ENCODE data around the gene TIGD6.

Gene TIGD6

DNA sequence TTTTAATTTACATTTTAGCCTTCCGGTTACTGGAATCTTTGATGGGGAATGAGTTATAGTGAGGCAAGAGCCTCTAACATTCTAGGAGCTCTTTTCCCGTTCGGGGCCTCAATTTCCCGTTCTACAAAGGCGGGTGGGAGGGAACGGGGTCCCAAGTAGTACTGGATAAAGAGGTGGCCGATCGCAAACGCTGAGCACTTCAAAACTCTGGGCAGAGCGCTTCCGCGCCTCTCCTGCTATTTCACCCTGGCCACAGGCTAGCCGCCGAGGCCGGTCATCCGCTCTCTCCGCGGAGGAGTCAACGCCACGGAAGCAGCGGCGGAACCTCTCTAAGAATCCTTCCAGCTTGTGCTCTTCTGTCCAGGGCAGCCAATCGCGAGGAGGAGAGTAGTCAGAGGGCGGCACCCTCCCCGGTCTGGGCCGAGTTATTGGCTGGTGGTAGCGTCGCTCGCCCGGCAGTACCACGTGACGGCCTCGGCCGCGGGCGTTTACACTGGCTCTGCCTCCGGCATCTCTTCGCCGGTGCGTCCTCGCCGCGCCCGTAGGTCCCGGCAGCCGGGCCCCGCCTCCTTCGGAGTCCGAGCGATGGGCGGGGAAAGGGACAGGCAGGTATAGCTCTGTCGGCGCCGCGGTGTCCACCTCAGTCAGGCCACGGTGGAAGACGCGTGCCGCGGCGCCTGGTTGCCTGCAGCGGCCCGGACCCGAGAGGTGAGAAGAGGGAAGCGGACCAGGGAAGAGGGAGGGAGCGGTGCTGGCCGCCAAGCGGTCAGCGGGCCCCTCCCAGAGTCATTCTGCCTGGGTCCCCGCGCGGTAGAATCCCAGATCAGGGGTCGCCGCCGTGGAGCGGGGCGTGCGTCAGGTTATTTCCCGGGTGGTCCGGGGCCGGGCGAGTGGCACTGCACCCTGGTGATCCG lies 39.9 kb downstream of the TIGD6 start, which contains the start of gene SLC26A2 (continued):
- TF ChIP-seq, protein P1, sequence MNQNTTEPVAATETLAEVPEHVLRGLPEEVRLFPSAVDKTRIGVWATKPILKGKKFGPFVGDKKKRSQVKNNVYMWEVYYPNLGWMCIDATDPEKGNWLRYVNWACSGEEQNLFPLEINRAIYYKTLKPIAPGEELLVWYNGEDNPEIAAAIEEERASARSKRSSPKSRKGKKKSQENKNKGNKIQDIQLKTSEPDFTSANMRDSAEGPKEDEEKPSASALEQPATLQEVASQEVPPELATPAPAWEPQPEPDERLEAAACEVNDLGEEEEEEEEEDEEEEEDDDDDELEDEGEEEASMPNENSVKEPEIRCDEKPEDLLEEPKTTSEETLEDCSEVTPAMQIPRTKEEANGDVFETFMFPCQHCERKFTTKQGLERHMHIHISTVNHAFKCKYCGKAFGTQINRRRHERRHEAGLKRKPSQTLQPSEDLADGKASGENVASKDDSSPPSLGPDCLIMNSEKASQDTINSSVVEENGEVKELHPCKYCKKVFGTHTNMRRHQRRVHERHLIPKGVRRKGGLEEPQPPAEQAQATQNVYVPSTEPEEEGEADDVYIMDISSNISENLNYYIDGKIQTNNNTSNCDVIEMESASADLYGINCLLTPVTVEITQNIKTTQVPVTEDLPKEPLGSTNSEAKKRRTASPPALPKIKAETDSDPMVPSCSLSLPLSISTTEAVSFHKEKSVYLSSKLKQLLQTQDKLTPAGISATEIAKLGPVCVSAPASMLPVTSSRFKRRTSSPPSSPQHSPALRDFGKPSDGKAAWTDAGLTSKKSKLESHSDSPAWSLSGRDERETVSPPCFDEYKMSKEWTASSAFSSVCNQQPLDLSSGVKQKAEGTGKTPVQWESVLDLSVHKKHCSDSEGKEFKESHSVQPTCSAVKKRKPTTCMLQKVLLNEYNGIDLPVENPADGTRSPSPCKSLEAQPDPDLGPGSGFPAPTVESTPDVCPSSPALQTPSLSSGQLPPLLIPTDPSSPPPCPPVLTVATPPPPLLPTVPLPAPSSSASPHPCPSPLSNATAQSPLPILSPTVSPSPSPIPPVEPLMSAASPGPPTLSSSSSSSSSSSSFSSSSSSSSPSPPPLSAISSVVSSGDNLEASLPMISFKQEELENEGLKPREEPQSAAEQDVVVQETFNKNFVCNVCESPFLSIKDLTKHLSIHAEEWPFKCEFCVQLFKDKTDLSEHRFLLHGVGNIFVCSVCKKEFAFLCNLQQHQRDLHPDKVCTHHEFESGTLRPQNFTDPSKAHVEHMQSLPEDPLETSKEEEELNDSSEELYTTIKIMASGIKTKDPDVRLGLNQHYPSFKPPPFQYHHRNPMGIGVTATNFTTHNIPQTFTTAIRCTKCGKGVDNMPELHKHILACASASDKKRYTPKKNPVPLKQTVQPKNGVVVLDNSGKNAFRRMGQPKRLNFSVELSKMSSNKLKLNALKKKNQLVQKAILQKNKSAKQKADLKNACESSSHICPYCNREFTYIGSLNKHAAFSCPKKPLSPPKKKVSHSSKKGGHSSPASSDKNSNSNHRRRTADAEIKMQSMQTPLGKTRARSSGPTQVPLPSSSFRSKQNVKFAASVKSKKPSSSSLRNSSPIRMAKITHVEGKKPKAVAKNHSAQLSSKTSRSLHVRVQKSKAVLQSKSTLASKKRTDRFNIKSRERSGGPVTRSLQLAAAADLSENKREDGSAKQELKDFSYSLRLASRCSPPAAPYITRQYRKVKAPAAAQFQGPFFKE (tag by site-specific recombination; IDR thresholded peaks at IDR 0.05; ENCODE audit: borderline replicate concordance), result peak; percentile 59; the same call in 1 of the 2 replicates

DNA sequence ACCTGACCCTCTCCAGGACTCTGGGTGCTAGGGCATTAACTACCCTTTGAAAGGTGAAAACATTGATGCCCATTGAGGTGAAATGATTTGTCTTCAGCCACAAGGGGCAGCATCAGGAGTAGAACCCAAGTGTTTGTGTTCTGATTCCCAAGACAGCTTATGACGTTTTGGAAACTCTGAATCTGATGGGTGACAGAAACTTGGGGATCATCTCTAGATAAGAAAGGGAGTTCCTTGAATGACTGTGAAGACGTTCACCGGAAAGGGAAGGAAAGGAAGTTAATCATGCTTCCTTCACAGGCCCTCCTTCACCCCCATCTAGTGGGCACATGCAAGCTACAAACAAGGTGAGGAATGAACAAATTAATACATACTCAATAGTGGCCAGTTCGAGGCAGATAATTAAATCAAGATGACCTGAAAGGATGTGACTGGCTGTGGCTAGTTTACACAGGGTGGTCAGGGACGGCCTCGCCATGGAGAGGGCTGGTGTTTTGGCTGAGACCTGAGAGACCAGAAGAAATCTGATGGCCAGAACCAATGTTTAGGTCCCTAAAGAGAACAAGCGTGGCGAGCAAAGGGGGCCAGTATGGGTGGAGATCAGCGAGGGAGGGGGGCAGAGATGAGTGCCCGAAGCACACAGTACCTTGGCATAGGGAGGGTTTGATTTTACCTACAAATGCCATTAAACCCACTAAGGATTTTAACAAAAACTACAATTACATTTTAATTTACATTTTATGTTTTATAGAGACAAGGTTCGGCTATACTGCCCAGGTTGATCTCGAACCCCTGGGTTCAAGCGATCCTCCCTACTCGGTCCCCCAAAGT lies 40.8 kb downstream of the TIGD6 start:
- ChIA-PET POLR2A (interaction anchor here (0.6 to 2.8 kb wide), 25 partner anchors 9 to 514 kb away, joined by 3 to 14 read pairs (median 4); partner anchors contain the start of genes HMGXB3, TCOF1 and TIGD6), CTCF (interaction anchor here (0.8 to 6.8 kb wide), 20 partner anchors 9 to 340 kb away, joined by 3 to 175 read pairs (median 5); no protein-coding TSS in a partner anchor)
- H3K27ac ChIP-seq (ENCODE audit: extremely low read depth, low read depth, low read length), result peak overlapping the region; percentile 53; the same call in 1 of the 2 replicates
- peaks cover 0 to 2% of the 10 kb centered on the region in 2 experiments; a peak in 1 of 3 replicates for H3K36me3 ChIP-seq (ENCODE audit: control insufficient read depth in 2 of 2, insufficient read depth in 1 of 2, low read length in 2 of 2)
- peak overlapping the region; percentile 51 for H3K4me3 ChIP-seq (ENCODE audit: low read depth, low read length)
- H3K4me1 ChIP-seq (ENCODE audit: control insufficient read depth, insufficient read depth, low read length), result peaks cover 7% of the 10 kb centered on the region; the same call in 1 of the 2 replicates
- H3K9me3 ChIP-seq (ENCODE audit: control insufficient read depth, insufficient read depth, low read depth, low read length), result no peaks in the 10 kb centered on the region
- TF ChIP-seq, protein P2, sequence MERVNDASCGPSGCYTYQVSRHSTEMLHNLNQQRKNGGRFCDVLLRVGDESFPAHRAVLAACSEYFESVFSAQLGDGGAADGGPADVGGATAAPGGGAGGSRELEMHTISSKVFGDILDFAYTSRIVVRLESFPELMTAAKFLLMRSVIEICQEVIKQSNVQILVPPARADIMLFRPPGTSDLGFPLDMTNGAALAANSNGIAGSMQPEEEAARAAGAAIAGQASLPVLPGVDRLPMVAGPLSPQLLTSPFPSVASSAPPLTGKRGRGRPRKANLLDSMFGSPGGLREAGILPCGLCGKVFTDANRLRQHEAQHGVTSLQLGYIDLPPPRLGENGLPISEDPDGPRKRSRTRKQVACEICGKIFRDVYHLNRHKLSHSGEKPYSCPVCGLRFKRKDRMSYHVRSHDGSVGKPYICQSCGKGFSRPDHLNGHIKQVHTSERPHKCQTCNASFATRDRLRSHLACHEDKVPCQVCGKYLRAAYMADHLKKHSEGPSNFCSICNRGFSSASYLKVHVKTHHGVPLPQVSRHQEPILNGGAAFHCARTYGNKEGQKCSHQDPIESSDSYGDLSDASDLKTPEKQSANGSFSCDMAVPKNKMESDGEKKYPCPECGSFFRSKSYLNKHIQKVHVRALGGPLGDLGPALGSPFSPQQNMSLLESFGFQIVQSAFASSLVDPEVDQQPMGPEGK (tag by site-specific recombination; IDR thresholded peaks at IDR 0.05), result 0 out of 2 replicates have a peak, but pooled peaks have one; percentile 31
- TF ChIP-seq ZNF335 (tag by site-specific recombination; conservative IDR thresholded peaks at IDR 0.05) (no peak; the same call in 1 of the 2 replicates), ZNF623 (tag by site-specific recombination; IDR thresholded peaks at IDR 0.05) (0 out of 2 replicates have a peak, but pooled peaks have one; percentile 6), MYNN (tag by site-specific recombination; IDR thresholded peaks at IDR 0.05; ENCODE audit: borderline replicate concordance) (no peak), ZNF366 (tag by site-specific recombination; conservative IDR thresholded peaks at IDR 0.05) (0 out of 2 replicates have a peak, but pooled peaks have one; percentile 13), ZNF473 (tag by site-specific recombination; IDR thresholded peaks at IDR 0.05) (no peak), ZNF394 (tag by site-specific recombination; IDR thresholded peaks at IDR 0.05; ENCODE audit: borderline replicate concordance) (no peak), ZNF214 (tag by site-specific recombination; IDR thresholded peaks at IDR 0.05; ENCODE audit: borderline replicate concordance) (no peak), ZNF223 (tag by site-specific recombination; IDR thresholded peaks at IDR 0.05) (no peak), ZNF362 (tag by site-specific recombination; IDR thresholded peaks at IDR 0.05) (no peak), SALL2 (tag by site-specific recombination; IDR thresholded peaks at IDR 0.05; ENCODE audit: borderline replicate concordance) (no peak), BCL11B (tag by site-specific recombination; IDR thresholded peaks at IDR 0.05; ENCODE audit: low read depth) (peak; percentile 27; the same call in 1 of the 2 replicates), ZNF48 (tag by site-specific recombination; IDR thresholded peaks at IDR 0.05) (no peak), WT1 (tag by site-specific recombination; IDR thresholded peaks at IDR 0.05) (no peak), ZNF112 (tag by site-specific recombination; IDR thresholded peaks at IDR 0.05) (no peak), ZBTB17 (tag by site-specific recombination; IDR thresholded peaks at IDR 0.05) (no peak), YY1 (tag by site-specific recombination; IDR thresholded peaks at IDR 0.05) (no peak), ZNF654 (tag by site-specific recombination; IDR thresholded peaks at IDR 0.05; ENCODE audit: low read depth) (peak; percentile 28; the same call in 1 of the 2 replicates), ZNF629 (tag by site-specific recombination; IDR thresholded peaks at IDR 0.05) (peak; percentile 71)
- TF ChIP-seq, protein P3, sequence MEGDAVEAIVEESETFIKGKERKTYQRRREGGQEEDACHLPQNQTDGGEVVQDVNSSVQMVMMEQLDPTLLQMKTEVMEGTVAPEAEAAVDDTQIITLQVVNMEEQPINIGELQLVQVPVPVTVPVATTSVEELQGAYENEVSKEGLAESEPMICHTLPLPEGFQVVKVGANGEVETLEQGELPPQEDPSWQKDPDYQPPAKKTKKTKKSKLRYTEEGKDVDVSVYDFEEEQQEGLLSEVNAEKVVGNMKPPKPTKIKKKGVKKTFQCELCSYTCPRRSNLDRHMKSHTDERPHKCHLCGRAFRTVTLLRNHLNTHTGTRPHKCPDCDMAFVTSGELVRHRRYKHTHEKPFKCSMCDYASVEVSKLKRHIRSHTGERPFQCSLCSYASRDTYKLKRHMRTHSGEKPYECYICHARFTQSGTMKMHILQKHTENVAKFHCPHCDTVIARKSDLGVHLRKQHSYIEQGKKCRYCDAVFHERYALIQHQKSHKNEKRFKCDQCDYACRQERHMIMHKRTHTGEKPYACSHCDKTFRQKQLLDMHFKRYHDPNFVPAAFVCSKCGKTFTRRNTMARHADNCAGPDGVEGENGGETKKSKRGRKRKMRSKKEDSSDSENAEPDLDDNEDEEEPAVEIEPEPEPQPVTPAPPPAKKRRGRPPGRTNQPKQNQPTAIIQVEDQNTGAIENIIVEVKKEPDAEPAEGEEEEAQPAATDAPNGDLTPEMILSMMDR (tag by site-specific recombination; IDR thresholded peaks at IDR 0.05), result peak; percentile 78
